ENCODE data around the gene MED13.

Gene MED13

GRCh38 chr17:62009220-62009619 is 55.9 kb downstream of the MED13 start:
- no peak for TF ChIP-seq RAD21 (IDR thresholded peaks at IDR 0.05; ENCODE audit: low read depth)
- no peak for TF ChIP-seq TCF12 (IDR thresholded peaks at IDR 0.05; ENCODE audit: low read depth)
- no peak for TF ChIP-seq YY1 (IDR thresholded peaks at IDR 0.05; ENCODE audit: low read depth)
- TF ChIP-seq MAX (IDR thresholded peaks at IDR 0.05), result no peak
- no peak for TF ChIP-seq ZBTB7A (IDR thresholded peaks at IDR 0.05; ENCODE audit: low read depth)
- no peak for TF ChIP-seq REST (IDR thresholded peaks at IDR 0.05; ENCODE audit: low read depth)
- TF ChIP-seq FOXM1 (IDR thresholded peaks at IDR 0.05; ENCODE audit: borderline replicate concordance, low read depth), result no peak
- no peak for TF ChIP-seq EGR1 (IDR thresholded peaks at IDR 0.05)

GRCh38 chr17:62008294-62008693 is 56.8 kb downstream of the MED13 start:
- no peak for TF ChIP-seq USF1 (IDR thresholded peaks at IDR 0.05)
- no peak for TF ChIP-seq TCF12 (IDR thresholded peaks at IDR 0.05; ENCODE audit: low read depth)
- TF ChIP-seq FOXM1 (IDR thresholded peaks at IDR 0.05; ENCODE audit: borderline replicate concordance, low read depth), result no peak

GRCh38 chr17:62004388-62004787 is 60.7 kb downstream of the MED13 start:
- TF ChIP-seq TCF12 (IDR thresholded peaks at IDR 0.05; ENCODE audit: low read depth) (no peak), EGR1 (IDR thresholded peaks at IDR 0.05) (no peak), REST (IDR thresholded peaks at IDR 0.05; ENCODE audit: low read depth) (no peak), CREB1 (IDR thresholded peaks at IDR 0.05; ENCODE audit: low read depth) (no peak), USF1 (IDR thresholded peaks at IDR 0.05) (no peak), YY1 (IDR thresholded peaks at IDR 0.05; ENCODE audit: low read depth) (no peak)

- TF ChIP-seq REST (IDR thresholded peaks at IDR 0.05; ENCODE audit: low read depth), result no peak
- no peak for TF ChIP-seq CREB1 (IDR thresholded peaks at IDR 0.05; ENCODE audit: low read depth)
- no peak for TF ChIP-seq MAX (IDR thresholded peaks at IDR 0.05)
- no peak for TF ChIP-seq EP300 (IDR thresholded peaks at IDR 0.05; ENCODE audit: borderline replicate concordance)
- TF ChIP-seq ZBTB7A (IDR thresholded peaks at IDR 0.05; ENCODE audit: low read depth), result no peak
- TF ChIP-seq NFIC (IDR thresholded peaks at IDR 0.05), result no peak
- TF ChIP-seq FOXM1 (IDR thresholded peaks at IDR 0.05; ENCODE audit: borderline replicate concordance, low read depth), result no peak
- no peak for TF ChIP-seq TCF12 (IDR thresholded peaks at IDR 0.05; ENCODE audit: low read depth)
- TF ChIP-seq CEBPB (IDR thresholded peaks at IDR 0.05), result no peak
- no peak for TF ChIP-seq RAD21 (IDR thresholded peaks at IDR 0.05; ENCODE audit: low read depth)
- no peak for TF ChIP-seq USF1 (IDR thresholded peaks at IDR 0.05)
- TF ChIP-seq TEAD4 (IDR thresholded peaks at IDR 0.05), result no peak
- TF ChIP-seq TAF1 (IDR thresholded peaks at IDR 0.05; ENCODE audit: low read depth), result no peak
- no peak for TF ChIP-seq YY1 (IDR thresholded peaks at IDR 0.05; ENCODE audit: low read depth)
- no peak for TF ChIP-seq EGR1 (IDR thresholded peaks at IDR 0.05)
Observed at GRCh38 chr17:62001105-62001504, 64.0 kb downstream of the MED13 start.

- no peak for TF ChIP-seq EP300 (IDR thresholded peaks at IDR 0.05; ENCODE audit: borderline replicate concordance)
- TF ChIP-seq NFIC (IDR thresholded peaks at IDR 0.05), result no peak
- no peak for TF ChIP-seq REST (IDR thresholded peaks at IDR 0.05; ENCODE audit: low read depth)
- TF ChIP-seq CREB1 (IDR thresholded peaks at IDR 0.05; ENCODE audit: low read depth), result no peak
- no peak for TF ChIP-seq TCF12 (IDR thresholded peaks at IDR 0.05; ENCODE audit: low read depth)
- TF ChIP-seq USF1 (IDR thresholded peaks at IDR 0.05), result no peak
- TF ChIP-seq ZBTB7A (IDR thresholded peaks at IDR 0.05; ENCODE audit: low read depth), result no peak
Observed at GRCh38 chr17:62000186-62000585, 64.9 kb downstream of the MED13 start.

Measured in Ishikawa (cell line).